Muscle of back (tissue), 11 donors: ENCODE results near the gene CASR. TPM values are rescaled to one million over a fixed set of nuclear protein-coding genes. Genes with fewer than 3 reads are reported as not detected.
A peak's percentile ranks its signal among the peaks of the same experiment; 100 is the strongest.

ENCODE experiments used
- DNase-seq, 3 donors: peaks; one replicate each; pipeline versions ENCODE4 v3.0.0 to v3.0.0-alpha.2; 2013
- polyA plus RNA-seq, 10 donors: library from polyadenylated mRNA; unstranded; fragments of 120-200 nt; gene quantifications; one replicate each; pipeline ENCODE4 v1.2.1, GENCODE V29; 2013; ENCODE audit not compliant: insufficient read length in 10 of 10

CASR gene
- polyA plus RNA-seq, 10 donors = 0.03 to 0.05 (median 0.03) TPM; not detected in 6

- peak; percentile 17 to 49 (median 36) for DNase-seq
Measured at GRCh38 chr3:122258757-122259371, 75.4 kb downstream of the CASR start.

GRCh38 chr3:122260206-122260605, 76.7 kb downstream of the CASR start:
- no peak for DNase-seq

- no peak for DNase-seq
Measured at GRCh38 chr3:122263058-122263457, 79.6 kb downstream of the CASR start.

- no peak for DNase-seq
Measured at GRCh38 chr3:122263974-122264588, 80.6 kb downstream of the CASR start.

- no peak for DNase-seq
Measured at GRCh38 chr3:122265957-122266356, 82.5 kb downstream of the CASR start.

- no peak for DNase-seq
Measured at GRCh38 chr3:122268257-122269024, 85.0 kb downstream of the CASR start.

DNA sequence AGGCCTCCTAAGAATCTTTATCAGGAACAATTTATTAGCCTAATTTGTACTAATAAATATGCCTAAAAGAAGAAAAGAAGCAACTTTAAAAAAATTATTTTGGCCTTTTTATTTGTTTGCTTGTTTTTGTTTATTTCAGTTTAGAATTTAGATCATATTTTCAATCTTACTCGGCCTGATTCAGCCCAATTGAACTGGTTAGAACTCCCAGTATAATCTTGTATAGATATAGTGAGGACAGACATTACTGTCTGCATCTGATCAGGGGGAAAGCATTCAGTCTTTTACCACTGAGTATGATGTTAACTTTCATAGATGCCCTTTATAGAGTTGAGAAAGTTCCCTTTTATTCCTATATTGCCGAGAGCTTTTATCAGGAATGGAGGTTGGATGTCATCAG, 85.6 kb downstream of the CASR start:
- no peak for DNase-seq

GRCh38 chr3:122271246-122271898, 87.9 kb downstream of the CASR start:
- DNase-seq = no peak

DNA sequence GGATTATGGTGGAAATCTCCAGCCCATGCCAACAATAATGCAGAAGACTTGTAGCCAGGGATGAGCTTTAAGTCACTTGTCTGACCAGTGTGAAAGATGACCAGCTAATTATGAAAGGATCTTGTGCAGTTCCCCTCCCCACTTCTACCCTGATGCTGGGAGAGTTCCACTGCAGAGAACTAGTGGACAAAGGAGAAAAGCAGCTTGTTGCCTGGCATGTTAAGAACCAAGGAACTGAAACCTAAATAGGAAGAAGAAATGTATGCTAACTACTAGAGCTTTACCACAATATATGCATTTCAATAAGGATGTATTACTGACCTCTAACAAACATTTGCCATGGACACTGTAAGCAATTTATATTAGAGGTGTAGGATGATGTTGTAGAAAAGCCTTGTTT, 89.4 kb downstream of the CASR start:
- no peak for DNase-seq

DNA sequence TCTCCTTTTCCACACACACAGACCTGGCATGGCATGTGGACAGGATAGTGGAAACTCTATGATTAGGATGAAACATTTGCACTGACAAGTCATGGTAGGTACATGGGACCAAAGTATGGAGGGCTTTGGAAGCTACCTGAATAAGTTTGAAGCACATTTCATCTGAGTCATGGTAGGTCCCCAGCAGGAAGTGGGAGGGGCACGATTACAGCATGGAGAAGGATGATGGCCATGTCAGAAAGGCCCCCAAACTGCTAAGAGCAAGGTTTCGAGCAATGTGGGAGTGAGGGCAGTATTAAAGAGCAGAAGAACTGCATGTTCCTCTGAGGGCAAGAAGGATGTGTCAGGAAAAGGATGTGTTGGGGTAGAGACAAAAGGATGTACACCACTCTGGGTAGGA, 90.0 kb downstream of the CASR start:
- DNase-seq = no peak

DNA sequence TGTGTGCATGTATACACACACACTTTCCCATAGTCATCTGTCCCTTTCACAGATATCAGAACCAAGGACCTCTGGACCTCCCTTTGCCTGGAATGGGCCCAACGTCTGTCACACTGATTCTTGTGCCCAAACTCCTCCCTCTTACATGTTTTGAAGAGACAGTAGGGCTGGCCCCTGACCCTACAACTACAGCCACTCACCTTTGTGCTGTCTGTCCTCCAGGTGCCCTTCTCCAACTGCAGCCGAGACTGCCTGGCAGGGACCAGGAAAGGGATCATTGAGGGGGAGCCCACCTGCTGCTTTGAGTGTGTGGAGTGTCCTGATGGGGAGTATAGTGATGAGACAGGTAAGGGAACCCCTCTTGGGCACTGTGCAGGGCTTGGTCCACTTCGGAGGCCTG, 98.4 kb downstream of the CASR start:
- DNase-seq = no peak

- no peak for DNase-seq
Measured at GRCh38 chr3:122283796-122284445, 100.5 kb downstream of the CASR start.

DNA sequence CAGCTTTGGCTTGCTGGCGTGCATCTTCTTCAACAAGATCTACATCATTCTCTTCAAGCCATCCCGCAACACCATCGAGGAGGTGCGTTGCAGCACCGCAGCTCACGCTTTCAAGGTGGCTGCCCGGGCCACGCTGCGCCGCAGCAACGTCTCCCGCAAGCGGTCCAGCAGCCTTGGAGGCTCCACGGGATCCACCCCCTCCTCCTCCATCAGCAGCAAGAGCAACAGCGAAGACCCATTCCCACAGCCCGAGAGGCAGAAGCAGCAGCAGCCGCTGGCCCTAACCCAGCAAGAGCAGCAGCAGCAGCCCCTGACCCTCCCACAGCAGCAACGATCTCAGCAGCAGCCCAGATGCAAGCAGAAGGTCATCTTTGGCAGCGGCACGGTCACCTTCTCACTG, 101.0 kb downstream of the CASR start:
- no peak for DNase-seq

DNA sequence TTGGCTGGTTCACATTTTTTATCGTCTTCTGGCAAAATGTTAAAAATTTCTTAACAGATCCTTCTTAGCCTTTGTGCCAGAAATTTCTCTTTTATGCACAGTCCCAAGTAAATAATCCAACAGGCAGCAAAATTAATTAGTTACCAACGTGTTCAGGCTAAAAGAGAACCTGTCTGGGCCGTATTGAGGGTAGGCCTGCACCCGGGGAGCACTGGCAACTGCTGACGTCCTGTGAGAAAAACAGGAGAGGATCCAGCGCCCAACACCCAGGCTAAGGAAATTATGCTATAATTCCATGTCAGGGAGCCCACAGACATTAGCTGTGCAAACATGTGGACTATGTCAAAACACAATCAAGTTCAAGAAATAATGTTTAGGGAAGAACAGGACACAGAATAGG, 110.9 kb downstream of the CASR start:
- no peak for DNase-seq

GRCh38 chr3:122295266-122296062, 112.0 kb downstream of the CASR start:
- DNase-seq = peak; percentile 1 to 26 (median 4)

GRCh38 chr3:122298239-122298638, 114.8 kb downstream of the CASR start:
- no peak for DNase-seq

- no peak for DNase-seq
Measured at GRCh38 chr3:122299215-122299614, 115.7 kb downstream of the CASR start.

- DNase-seq = no peak
Measured at GRCh38 chr3:122299872-122300460, 116.5 kb downstream of the CASR start.

- no peak for DNase-seq
Measured at GRCh38 chr3:122301063-122301462, 117.6 kb downstream of the CASR start.

DNA sequence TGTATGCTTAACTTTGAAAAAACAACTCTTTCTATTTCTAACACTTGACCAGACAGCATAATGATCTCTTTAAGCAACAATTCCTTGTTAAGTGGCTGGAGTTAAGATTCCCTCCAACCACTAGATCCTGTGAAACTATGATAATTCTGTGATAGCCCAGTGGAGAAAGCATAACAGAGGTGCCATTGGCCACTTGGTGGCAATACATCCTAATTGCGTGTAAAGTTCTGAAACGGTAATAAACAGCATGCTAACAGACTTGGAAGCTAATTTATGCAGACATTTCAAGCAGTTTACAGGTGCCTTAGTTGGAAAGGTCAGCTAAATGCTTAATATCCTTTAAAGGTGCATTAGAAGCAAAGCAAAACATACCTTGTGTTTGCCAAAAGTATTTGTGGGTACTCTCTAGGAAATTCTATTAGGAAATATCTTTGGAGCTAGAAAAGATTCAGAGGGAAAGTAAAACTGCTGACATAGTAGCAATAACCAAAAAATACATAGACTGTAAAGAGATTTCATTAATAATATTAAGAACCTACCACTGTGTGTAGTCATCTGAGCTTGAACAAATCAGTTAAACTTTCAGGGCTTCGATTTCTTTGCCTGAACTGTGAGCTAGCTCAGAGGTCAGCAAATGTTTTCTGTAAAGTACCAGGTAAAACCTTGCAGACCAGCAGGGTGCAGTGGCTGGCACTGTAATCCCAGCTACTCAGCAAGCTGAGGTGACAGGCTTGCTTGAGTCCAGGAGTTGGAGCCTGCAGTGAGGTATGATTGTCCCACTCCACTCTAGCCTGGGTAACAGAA, 122.6 kb downstream of the CASR start:
- DNase-seq = no peak
